Ishikawa (cell line): ENCODE measurements around the gene TAGLN.

Source experiments
- CREB1 ChIP-seq: IDR thresholded peaks from 2 replicates; pipeline ENCODE4 v1.6.1; 2012; ENCODE audit warnings: low read depth
- FOXM1 ChIP-seq: IDR thresholded peaks from 2 replicates; pipeline ENCODE4 v1.6.1; 2012; ENCODE audit warnings: low read depth, borderline replicate concordance

GRCh38 chr11:117220568-117220967 lies 21.4 kb downstream of the TAGLN start:
- no peak for TF ChIP-seq FOXM1
- no peak for TF ChIP-seq CREB1
